Glutamatergic neuron (in vitro differentiated cells): Measurements from ENCODE around the gene MPHOSPH8. TPM values are rescaled to one million over a fixed set of nuclear protein-coding genes. Genes with fewer than 3 reads are reported as not detected.

Experiments used
- DNase-seq: peaks from one replicate; pipeline ENCODE4 v3.0.0; 2022
- H3K27ac Mint-ChIP-seq: one replicate; pipeline ENCODE4 v1.8.0; 2020; ENCODE audit warnings: mild to moderate bottlenecking, mixed read lengths, inconsistent platforms; ENCODE audit not compliant: unreplicated experiment
- H3K27me3 Mint-ChIP-seq: one replicate; pipeline ENCODE4 v1.8.0; 2020; ENCODE audit warnings: mild to moderate bottlenecking, moderate library complexity, mixed read lengths, inconsistent platforms; ENCODE audit not compliant: unreplicated experiment
- H3K36me3 Mint-ChIP-seq: one replicate; pipeline ENCODE4 v1.8.0; 2020; ENCODE audit warnings: mild to moderate bottlenecking, mixed read lengths, inconsistent platforms; ENCODE audit not compliant: unreplicated experiment
- H3K4me1 Mint-ChIP-seq: one replicate; pipeline ENCODE4 v1.8.0; 2020; ENCODE audit warnings: mild to moderate bottlenecking, low read depth, mixed read lengths, inconsistent platforms; ENCODE audit not compliant: unreplicated experiment
- H3K4me3 Mint-ChIP-seq: one replicate; pipeline ENCODE4 v1.8.0; 2020; ENCODE audit warnings: mild to moderate bottlenecking, mixed read lengths, inconsistent platforms; ENCODE audit not compliant: unreplicated experiment
- H3K9me3 Mint-ChIP-seq: one replicate; pipeline ENCODE4 v1.8.0; 2020; ENCODE audit warnings: mild to moderate bottlenecking, moderate library complexity, mixed read lengths, inconsistent platforms; ENCODE audit not compliant: unreplicated experiment
- total RNA-seq: library from RNA; stranded (reverse); fragmentation: NEBNext Ultra II Directional; extraction: Animal tissue kit (Norgen Biotek cat#: 25700); gene quantifications from one replicate; pipeline ENCODE4 v1.2.1, GENCODE V29; 2021; ENCODE audit not compliant: unreplicated experiment
- TF ChIP-seq, protein P1 (sequence below): fragments of 200-600 bp; sonication (generic); IDR thresholded peaks from one replicate; pipeline ENCODE4 v1.5.0; 2021; ENCODE audit not compliant: partially characterized antibody, unreplicated experiment

MPHOSPH8 gene
- total RNA-seq, 1 donor from 2014 or later = 31.8 TPM

DNA sequence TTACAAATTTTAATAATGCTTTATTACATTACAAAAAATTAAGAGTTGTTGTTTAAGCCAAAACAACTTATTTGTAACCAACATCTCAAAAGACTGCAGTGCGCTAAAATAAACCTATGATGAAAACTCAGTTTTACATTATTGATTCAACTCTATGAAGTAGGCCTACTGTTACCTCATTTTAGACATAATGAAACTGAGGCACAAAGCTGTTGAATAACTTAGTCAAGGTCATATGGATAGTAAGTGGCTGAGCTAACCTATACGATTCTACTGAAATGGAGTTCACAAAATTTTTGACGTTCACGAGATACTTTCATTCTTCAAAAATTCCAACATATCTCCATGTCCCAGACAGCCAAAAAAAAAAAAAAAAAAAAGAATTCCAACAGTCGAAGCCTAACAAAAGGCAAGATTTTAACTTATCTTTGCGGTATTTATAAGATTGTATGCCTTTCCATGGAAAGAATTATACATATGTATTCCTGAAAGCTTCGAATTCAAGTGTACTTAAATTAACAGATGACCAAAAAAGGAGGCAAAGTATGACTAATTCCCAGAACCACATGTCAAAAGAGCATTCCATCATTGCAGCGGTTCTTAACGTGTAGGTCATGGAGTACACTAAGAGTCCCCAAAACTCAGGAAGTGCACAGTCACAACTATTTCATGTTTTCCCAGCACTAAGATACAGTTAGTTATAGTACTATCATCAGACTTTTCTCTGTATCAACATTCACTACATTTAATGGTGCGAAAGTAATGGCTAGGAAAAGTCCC is 79.9 kb downstream of the MPHOSPH8 start:
- peaks cover 2% of the 10 kb centered on the region for H3K27me3 Mint-ChIP-seq
- no peak for DNase-seq
- no peak overlapping the region for H3K27ac Mint-ChIP-seq
- H3K9me3 Mint-ChIP-seq = no peaks in the 10 kb centered on the region
- TF ChIP-seq, protein P1, sequence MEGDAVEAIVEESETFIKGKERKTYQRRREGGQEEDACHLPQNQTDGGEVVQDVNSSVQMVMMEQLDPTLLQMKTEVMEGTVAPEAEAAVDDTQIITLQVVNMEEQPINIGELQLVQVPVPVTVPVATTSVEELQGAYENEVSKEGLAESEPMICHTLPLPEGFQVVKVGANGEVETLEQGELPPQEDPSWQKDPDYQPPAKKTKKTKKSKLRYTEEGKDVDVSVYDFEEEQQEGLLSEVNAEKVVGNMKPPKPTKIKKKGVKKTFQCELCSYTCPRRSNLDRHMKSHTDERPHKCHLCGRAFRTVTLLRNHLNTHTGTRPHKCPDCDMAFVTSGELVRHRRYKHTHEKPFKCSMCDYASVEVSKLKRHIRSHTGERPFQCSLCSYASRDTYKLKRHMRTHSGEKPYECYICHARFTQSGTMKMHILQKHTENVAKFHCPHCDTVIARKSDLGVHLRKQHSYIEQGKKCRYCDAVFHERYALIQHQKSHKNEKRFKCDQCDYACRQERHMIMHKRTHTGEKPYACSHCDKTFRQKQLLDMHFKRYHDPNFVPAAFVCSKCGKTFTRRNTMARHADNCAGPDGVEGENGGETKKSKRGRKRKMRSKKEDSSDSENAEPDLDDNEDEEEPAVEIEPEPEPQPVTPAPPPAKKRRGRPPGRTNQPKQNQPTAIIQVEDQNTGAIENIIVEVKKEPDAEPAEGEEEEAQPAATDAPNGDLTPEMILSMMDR = no peak
- H3K36me3 Mint-ChIP-seq = no peaks in the 10 kb centered on the region
- H3K4me3 Mint-ChIP-seq = no peak overlapping the region
- H3K4me1 Mint-ChIP-seq = no peaks in the 10 kb centered on the region

DNA sequence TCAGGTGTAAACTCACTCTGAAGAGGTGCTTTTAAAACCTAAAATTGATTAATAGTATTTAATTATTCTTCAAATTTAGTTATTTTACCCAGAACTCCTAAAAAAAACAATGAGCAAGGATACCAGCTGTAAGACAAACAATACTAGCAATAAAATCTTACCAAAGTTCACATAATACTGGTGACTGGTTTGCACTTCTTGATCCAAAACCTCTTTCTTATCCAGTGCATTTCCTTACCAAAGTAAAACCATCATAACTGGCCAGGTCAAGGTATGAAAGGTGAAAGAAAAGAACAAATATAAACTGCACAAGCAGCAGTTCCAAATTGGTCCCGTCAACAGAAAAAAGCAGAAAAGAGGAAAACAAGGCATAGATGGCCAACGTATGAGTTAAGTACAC is 86.6 kb downstream of the MPHOSPH8 start:
- peaks cover 4% of the 10 kb centered on the region for H3K27me3 Mint-ChIP-seq
- H3K36me3 Mint-ChIP-seq = peaks cover 4% of the 10 kb centered on the region
- no peak overlapping the region for H3K4me3 Mint-ChIP-seq
- peaks cover 2% of the 10 kb centered on the region for H3K4me1 Mint-ChIP-seq
- no peak for DNase-seq
- TF ChIP-seq, protein P1 = no peak
- H3K27ac Mint-ChIP-seq = no peak overlapping the region
- no peaks in the 10 kb centered on the region for H3K9me3 Mint-ChIP-seq

Other genes with a start within 250 kb of the MPHOSPH8 start
- not detected for gene TPTE2, start 72.1 kb upstream of the MPHOSPH8 start, total RNA-seq
- gene PSPC1, start 149.3 kb downstream of the MPHOSPH8 start, total RNA-seq = 84.2 TPM
- gene ZMYM5, start 230.0 kb downstream of the MPHOSPH8 start, total RNA-seq = 20.1 TPM